Left ventricle myocardium inferior (tissue), 1 donor: ENCODE measurements around the gene DNLZ. TPM values are rescaled to one million over a fixed set of nuclear protein-coding genes. Genes with fewer than 3 reads are reported as not detected.
A peak's percentile ranks its signal among the peaks of the same experiment; 100 is the strongest.

Experiments
- DNase-seq: peaks from one replicate; pipeline ENCODE4 v3.0.0-alpha.2; 2020
- H3K27ac ChIP-seq: fragments of 200-600 bp; replicated peaks from 2 replicates; pipeline ENCODE4 v1.8.0; 2021
- H3K27me3 ChIP-seq: fragments of 200-600 bp; 2 replicates; pipeline ENCODE4 v1.8.0; 2021; ENCODE audit warnings: low read depth
- H3K36me3 ChIP-seq: fragments of 200-600 bp; 2 replicates; pipeline ENCODE4 v1.8.0; 2021
- H3K4me1 ChIP-seq: fragments of 200-600 bp; 2 replicates; pipeline ENCODE4 v1.8.0; 2021
- H3K4me3 ChIP-seq: fragments of 200-600 bp; 2 replicates; pipeline ENCODE4 v1.8.0; 2021; ENCODE audit warnings: mild to moderate bottlenecking, moderate library complexity
- H3K9me3 ChIP-seq: fragments of 200-600 bp; replicated peaks from 2 replicates; pipeline ENCODE4 v1.8.0; 2021
- intact Hi-C: fragments of 100-400 bp; cut with micrococcal nuclease; formaldehyde crosslinking; loops from one replicate; pipeline ENCODE4 v1.11.0; 2022
- total RNA-seq: library from RNA; stranded (reverse); fragmentation: NEBNext Ultra II Directional; extraction: Animal tissue kit (Norgen Biotek cat#: 25700); gene quantifications from one replicate; pipeline ENCODE4 v1.2.1, GENCODE V29; 2021
- TF ChIP-seq, protein P1 (sequence below): fragments of 200-600 bp; IDR thresholded peaks from 2 replicates; pipeline ENCODE4 v1.8.0; 2021; ENCODE audit warnings: antibody characterized with exemption, mild to moderate bottlenecking, borderline replicate concordance
- donor health status: DM: no; HTN: yes; CAD: no; lungs with severe emphysema.

Gene DNLZ
- total RNA-seq, 1 donor from 2014 or later, result 37.6 TPM

DNA sequence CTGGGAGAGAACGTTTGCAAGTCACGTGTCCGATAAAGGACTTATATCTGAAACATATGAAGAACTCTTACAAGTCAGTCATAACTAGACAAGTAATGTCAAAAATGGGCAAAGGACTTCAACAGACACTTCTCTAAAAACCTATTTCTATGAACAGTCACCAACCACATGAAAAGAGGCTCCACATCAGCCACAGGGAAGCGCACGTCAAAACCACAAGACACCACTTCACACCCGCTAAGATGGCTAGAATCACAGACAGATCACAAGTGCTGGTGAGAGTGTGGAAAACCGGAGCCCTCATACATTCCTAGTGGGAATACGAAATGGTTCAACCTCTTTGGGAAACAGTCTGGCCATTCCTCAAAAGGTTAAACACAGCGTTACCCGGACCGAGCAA lies 21.5 kb upstream of the DNLZ start:
- Histone ChIP-seq H3K4me1 (peaks cover 14% of the 10 kb centered on the region), H3K27ac (no peak overlapping the region), H3K9me3 (no peaks in the 10 kb centered on the region), H3K27me3 (no peaks in the 10 kb centered on the region), H3K36me3 (peaks cover 87% of the 10 kb centered on the region), H3K4me3 (no peak overlapping the region)
- intact Hi-C loops, result no loop called here
- TF ChIP-seq, protein P1, sequence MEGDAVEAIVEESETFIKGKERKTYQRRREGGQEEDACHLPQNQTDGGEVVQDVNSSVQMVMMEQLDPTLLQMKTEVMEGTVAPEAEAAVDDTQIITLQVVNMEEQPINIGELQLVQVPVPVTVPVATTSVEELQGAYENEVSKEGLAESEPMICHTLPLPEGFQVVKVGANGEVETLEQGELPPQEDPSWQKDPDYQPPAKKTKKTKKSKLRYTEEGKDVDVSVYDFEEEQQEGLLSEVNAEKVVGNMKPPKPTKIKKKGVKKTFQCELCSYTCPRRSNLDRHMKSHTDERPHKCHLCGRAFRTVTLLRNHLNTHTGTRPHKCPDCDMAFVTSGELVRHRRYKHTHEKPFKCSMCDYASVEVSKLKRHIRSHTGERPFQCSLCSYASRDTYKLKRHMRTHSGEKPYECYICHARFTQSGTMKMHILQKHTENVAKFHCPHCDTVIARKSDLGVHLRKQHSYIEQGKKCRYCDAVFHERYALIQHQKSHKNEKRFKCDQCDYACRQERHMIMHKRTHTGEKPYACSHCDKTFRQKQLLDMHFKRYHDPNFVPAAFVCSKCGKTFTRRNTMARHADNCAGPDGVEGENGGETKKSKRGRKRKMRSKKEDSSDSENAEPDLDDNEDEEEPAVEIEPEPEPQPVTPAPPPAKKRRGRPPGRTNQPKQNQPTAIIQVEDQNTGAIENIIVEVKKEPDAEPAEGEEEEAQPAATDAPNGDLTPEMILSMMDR, result no peak
- no peak for DNase-seq

DNA sequence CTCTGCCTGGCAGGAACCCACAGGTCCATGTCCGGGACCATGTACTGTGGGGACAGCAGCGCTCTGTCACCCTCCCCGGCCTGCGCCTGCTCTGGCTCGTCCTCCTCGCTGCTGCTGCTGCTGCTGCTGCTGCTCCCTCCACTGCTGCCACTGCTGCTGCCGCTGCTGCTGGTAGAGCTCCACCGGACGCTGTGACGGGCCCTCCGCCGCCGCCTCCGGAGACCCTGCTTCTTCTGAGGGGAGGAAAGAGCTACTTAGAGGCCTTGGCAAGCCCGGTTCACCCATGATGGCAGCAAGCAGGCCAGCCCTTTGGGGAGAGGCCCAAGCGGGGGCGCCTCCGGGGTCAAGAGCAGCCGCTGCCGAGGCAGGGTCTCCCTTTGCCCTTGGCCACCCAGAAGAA lies 19.9 kb upstream of the DNLZ start:
- Histone ChIP-seq H3K9me3 (no peaks in the 10 kb centered on the region), H3K4me3 (no peak overlapping the region), H3K4me1 (peaks cover 24% of the 10 kb centered on the region), H3K27ac (no peak overlapping the region), H3K27me3 (no peaks in the 10 kb centered on the region), H3K36me3 (peaks cover 79% of the 10 kb centered on the region)
- TF ChIP-seq, protein P1, result no peak
- DNase-seq, result no peak
- intact Hi-C loops, result no loop called here

DNA sequence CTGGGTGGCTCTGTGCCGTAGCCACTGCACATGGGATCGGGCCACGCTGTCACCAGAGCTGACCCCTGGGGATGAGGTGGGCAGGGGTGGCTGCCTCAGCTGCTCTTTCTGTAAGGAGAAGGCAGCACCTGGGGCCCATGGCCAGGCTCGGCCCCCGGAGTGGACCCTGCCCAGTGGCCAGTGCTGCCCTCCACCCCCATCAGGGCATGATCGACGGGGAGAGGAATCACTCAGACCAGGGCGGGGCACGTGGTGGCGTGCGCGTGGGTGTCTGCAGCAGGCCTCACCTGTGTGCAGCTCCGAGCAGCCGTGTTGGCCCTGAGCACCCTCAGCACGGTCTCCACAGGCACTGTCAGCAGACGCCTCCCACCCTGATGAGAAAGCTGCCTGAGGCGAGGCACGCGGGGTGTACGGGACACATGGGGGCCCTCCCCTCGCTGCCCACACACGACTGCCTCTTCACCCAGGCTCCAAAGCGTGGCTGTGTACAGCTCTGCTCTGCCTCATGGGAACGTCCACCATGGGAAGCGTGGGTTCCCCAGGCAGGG lies 18.5 kb upstream of the DNLZ start:
- TF ChIP-seq, protein P1, result no peak
- Histone ChIP-seq H3K36me3 (peaks cover 66% of the 10 kb centered on the region), H3K4me1 (peaks cover 27% of the 10 kb centered on the region), H3K4me3 (no peak overlapping the region), H3K27me3 (no peaks in the 10 kb centered on the region), H3K27ac (no peak overlapping the region), H3K9me3 (no peaks in the 10 kb centered on the region)
- intact Hi-C loops, result no loop called here
- DNase-seq, result no peak

DNA sequence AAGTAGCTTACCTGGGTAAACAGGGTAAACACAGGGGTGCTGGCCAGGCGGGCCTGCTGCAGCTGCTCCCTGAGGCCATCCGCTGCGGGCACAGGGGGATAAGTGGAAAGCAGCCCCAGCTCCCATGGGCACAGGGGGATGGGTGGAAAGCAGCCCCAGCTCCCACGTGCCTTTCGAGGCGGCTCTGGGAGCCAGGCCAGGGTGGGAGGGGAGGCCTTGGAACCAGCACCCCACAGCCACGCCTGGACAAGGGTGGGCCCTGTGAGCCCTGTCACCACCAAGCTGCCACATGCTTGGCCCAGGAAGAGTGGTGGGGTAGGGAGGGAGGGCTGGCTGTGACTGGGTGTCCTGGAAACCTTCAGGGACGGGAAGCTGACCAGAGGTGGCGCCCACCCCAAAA lies 17.8 kb upstream of the DNLZ start:
- DNase-seq, result peak; percentile 73
- Histone ChIP-seq H3K27me3 (no peaks in the 10 kb centered on the region), H3K9me3 (no peaks in the 10 kb centered on the region), H3K4me1 (peaks cover 27% of the 10 kb centered on the region), H3K36me3 (peaks cover 64% of the 10 kb centered on the region), H3K27ac (no peak overlapping the region), H3K4me3 (no peak overlapping the region)
- TF ChIP-seq, protein P1, result no peak
- intact Hi-C loops, result no loop called here

DNA sequence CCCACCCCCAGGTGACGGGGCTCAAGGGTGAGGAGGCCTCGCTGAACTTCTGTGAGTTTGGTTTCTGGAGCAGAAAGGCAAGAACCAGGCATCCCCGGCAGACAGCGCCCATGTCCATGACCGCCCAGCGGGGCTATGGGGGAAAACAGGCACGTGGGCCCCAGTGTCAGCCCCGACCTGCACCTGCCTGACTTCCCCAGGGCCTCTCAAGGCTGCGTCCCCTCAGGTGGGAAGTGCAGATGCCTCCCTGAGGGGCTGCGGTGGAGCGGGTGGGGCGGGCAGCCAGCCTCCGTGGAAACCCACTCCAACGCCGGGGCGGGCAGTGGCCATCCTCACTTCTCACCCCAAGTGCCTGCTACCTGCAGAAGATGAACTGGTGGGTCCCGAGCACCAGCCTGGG lies 16.8 kb upstream of the DNLZ start:
- intact Hi-C loops, result no loop called here
- peaks cover 27% of the 10 kb centered on the region for H3K4me1 ChIP-seq
- H3K27ac ChIP-seq, result no peak overlapping the region
- no peaks in the 10 kb centered on the region for H3K27me3 ChIP-seq
- H3K4me3 ChIP-seq, result no peak overlapping the region
- TF ChIP-seq, protein P1, result no peak
- no peak for DNase-seq
- no peaks in the 10 kb centered on the region for H3K9me3 ChIP-seq
- H3K36me3 ChIP-seq, result peaks cover 55% of the 10 kb centered on the region
